Measurements from ENCODE around the gene CDK14. TPM values are rescaled to one million over a fixed set of nuclear protein-coding genes. Genes with fewer than 3 reads are reported as not detected.

The CDK14 gene
- total RNA-seq, 4 donors from 2014 or later: 1.1 to 12.7 (median 5.8) TPM

DNA sequence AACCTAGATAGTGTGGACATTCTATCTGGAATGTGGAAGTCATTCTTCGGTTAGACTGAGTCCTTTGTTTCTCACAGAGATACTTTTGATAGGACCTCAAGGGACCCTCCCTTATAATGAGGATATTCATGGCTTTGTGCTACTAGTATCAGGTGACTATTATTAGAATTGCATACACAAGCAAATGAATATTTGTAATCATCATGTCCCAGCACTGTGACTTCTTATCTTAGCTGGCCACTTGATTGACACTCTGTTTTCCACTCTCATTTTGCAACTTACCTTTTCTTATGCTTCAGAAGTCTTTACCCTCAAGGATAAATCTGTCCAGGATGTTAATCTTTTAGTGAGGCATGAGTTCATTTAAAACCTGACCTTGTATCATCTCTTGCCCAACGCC lies 399.9 kb downstream of the CDK14 start:
- DNase-seq (ENCODE audit: low spot score in 2 of 2): no peak
- TF ChIP-seq, protein P1, sequence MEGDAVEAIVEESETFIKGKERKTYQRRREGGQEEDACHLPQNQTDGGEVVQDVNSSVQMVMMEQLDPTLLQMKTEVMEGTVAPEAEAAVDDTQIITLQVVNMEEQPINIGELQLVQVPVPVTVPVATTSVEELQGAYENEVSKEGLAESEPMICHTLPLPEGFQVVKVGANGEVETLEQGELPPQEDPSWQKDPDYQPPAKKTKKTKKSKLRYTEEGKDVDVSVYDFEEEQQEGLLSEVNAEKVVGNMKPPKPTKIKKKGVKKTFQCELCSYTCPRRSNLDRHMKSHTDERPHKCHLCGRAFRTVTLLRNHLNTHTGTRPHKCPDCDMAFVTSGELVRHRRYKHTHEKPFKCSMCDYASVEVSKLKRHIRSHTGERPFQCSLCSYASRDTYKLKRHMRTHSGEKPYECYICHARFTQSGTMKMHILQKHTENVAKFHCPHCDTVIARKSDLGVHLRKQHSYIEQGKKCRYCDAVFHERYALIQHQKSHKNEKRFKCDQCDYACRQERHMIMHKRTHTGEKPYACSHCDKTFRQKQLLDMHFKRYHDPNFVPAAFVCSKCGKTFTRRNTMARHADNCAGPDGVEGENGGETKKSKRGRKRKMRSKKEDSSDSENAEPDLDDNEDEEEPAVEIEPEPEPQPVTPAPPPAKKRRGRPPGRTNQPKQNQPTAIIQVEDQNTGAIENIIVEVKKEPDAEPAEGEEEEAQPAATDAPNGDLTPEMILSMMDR (IDR thresholded peaks at IDR 0.05): no peak
- TF ChIP-seq POLR2A (IDR thresholded peaks at IDR 0.05): no peak
- no peak overlapping the region for H3K4me3 ChIP-seq (ENCODE audit: low read depth, poor library complexity, severe bottlenecking)
- intact Hi-C loops (cut with DNase I; ENCODE audit: low total_unique reads): loop anchor here (5.0 kb wide), 1 partner anchor 934 kb away; no protein-coding TSS in a partner anchor
- WGBS, 2 donors: 74 to 81% methylated on average over 2 of the region's 2 CpGs

DNA sequence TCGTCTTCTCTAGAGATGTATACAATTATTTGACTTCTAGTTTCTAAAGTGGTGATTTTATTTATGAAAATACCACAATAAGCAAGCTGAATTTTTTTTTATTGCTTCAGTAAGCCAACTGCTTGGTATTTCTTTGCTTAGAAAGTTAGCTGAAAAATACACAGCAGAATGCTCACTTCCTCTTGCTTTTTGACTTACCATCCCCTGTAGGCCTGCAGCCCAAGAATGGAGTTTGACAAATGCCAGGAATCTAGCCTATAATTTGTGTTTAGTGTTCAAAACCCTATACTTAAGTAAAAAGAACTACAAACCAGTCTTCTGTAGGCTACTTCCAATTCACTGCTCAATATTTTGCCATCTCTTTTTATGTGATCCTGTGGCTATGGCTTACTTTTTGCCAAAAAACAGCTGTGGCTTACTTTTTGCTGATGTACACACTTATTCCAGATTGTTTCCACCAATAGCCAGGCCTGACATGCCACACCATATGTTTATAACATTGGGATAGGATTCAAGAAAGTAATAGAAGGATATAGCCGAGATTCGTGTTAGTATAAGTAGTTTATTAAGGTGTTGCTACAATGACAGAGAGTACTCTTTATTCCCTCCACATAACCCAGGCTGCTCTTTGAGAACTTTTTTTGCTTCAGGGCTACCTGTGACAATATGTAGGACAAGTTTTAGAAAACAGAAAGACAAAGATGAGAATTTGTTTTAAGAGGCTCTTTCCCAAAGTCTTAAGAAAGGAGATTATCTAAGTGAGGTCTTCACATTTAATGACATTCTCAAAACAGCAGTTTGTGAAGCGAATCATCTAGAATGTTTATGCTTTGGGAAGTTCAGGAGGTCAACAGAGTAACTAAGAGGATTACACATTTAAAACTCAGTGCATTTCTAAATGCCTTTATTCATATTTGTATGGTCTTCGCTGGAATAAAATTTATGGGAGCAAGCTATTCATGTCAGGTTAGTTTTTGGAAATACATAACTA lies 404.2 kb downstream of the CDK14 start:
- no peak overlapping the region for H3K4me3 ChIP-seq (ENCODE audit: low read depth, poor library complexity, severe bottlenecking)
- DNase-seq (ENCODE audit: low spot score in 2 of 2): no peak
- 73 to 79% methylated on average over 5 of the region's 5 CpGs for WGBS, 2 donors
- no peak for TF ChIP-seq POLR2A (IDR thresholded peaks at IDR 0.05)
- TF ChIP-seq, protein P1 (IDR thresholded peaks at IDR 0.05): no peak
- intact Hi-C loops (cut with DNase I; ENCODE audit: low total_unique reads): loop anchor here (5.0 kb wide), 1 partner anchor 938 kb away; no protein-coding TSS in a partner anchor

DNA sequence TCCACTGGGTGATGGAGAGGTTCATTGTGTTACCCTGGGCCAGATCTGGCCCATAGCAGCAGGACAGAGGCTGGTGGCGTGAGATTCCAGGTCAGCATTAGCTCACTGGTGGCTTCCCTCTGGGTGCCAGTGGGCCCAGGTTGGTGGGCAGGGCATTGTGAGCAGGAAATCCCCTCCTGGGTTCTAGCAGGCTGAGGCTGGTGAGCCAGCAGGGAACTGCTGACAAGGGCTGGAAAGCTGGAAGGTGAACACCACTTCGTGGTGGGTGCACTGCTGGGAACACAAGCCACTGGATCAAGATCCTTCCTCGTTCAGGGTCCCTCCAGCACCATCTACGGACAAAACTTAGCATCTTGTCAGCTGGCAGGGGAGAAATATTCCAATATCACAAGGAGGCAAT lies 408.9 kb downstream of the CDK14 start:
- DNase-seq (ENCODE audit: low spot score in 2 of 2): no peak
- TF ChIP-seq, protein P1 (IDR thresholded peaks at IDR 0.05): no peak
- no peak for TF ChIP-seq POLR2A (IDR thresholded peaks at IDR 0.05)
- H3K4me3 ChIP-seq (ENCODE audit: low read depth, poor library complexity, severe bottlenecking): no peak overlapping the region
- 77 to 86% methylated on average over 4 of the region's 4 CpGs for WGBS, 2 donors
- intact Hi-C loops (cut with DNase I; ENCODE audit: low total_unique reads): no loop called here

DNA sequence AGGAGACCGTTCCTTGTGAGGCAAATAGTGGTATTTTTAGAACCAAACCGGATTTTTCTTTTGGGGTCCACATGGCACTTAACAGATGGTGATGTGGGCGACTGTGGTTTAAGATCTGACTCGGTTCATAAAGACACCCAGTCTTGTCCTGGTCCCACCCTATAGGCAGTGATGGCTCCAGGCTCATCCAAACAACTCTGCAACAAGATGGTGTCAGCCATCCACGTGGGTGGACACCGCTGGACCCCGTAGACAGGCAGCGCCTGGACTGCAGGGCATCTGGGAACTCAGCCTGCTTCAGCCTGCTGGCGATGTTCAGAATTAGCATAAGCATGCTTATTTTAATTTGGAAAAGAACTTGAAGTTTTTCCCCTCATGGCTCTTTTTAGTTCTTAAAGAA lies 409.7 kb downstream of the CDK14 start:
- intact Hi-C loops (cut with DNase I; ENCODE audit: low total_unique reads): no loop called here
- TF ChIP-seq, protein P1 (IDR thresholded peaks at IDR 0.05): no peak
- no peak for TF ChIP-seq POLR2A (IDR thresholded peaks at IDR 0.05)
- 77 to 81% methylated on average over 9 of the region's 9 CpGs for WGBS, 2 donors
- H3K4me3 ChIP-seq (ENCODE audit: low read depth, poor library complexity, severe bottlenecking): no peak overlapping the region
- no peak for DNase-seq (ENCODE audit: low spot score in 2 of 2)

DNA sequence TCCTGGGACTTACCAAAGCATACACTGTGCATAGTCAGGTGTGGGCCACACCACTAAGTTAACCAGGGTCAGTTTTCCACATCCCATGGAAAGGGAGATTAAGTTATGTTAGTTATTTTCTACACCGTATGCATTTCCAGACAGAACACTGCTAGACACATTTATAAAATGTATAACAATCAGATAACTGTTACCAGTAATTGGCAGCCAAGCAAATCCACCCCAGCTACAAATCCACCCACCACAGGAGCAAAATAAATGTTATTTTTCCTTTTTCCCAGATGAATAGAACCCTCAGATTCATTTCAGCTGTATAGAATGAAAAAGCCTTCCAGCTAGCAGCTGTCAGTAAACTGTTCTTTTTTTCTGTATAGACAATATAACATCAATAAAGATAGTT lies 411.2 kb downstream of the CDK14 start:
- WGBS, 2 donors: 53 to 58% methylated on average over 1 of the region's 1 CpG
- intact Hi-C loops (cut with DNase I; ENCODE audit: low total_unique reads): no loop called here

More for the DNA sequence above, 411.2 kb downstream of the CDK14 start:
- no peak overlapping the region for H3K4me3 ChIP-seq (ENCODE audit: low read depth, poor library complexity, severe bottlenecking)
- TF ChIP-seq POLR2A (IDR thresholded peaks at IDR 0.05): no peak
- TF ChIP-seq, protein P1 (IDR thresholded peaks at IDR 0.05): no peak
- no peak for DNase-seq (ENCODE audit: low spot score in 2 of 2)
